GM12801 (cell line): ENCODE data around the gene PDLIM7.

Experiments used
- TF ChIP-seq, protein P1 (sequence below): IDR thresholded peaks from one replicate; pipeline ENCODE4 v1.5.1; 2011; ENCODE audit warnings: control low read depth; ENCODE audit not compliant: insufficient read length; ENCODE audit errors: extremely low read depth

Gene PDLIM7

DNA sequence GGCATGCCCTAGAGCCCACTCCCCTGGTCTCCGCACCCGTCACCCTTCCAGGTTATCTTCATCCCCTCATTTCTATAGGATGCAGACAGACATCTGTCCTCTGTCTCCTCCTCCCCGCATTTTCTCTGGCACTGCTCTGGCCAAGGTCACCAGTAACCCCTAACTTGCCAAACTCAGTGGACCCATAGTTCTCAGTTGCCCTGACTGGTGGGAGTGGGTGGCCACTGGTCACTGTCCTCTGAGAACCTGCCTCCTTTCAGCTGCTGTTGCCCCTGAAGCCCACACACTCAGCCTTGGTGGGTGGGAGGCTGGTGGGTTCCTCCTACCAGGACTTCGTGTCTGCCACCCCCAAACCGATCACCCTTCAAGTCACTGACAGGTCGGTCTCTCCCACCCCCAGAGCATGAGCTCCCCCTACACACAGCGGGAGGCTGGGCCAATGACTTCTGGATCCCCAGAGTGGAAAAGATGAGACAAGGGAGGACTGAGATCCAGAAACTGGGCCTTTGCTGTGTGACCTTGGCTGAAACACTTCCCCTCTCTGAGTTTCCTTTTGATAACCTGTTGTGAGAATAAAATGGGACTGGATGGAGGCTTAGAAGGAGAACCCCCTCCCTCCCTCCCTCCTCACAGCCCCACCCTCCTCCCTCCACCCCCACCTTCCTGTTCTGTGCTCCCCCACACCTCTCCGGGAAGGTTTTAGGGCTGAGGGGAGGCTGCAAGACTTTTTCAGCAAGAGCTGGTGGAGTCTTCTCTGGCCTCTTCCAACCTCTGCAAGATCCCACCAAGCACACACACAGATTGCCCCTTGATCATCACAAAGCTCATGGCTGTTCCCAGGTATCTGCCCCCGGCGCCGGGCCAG is 21.6 kb downstream of the PDLIM7 start:
- TF ChIP-seq, protein P1, sequence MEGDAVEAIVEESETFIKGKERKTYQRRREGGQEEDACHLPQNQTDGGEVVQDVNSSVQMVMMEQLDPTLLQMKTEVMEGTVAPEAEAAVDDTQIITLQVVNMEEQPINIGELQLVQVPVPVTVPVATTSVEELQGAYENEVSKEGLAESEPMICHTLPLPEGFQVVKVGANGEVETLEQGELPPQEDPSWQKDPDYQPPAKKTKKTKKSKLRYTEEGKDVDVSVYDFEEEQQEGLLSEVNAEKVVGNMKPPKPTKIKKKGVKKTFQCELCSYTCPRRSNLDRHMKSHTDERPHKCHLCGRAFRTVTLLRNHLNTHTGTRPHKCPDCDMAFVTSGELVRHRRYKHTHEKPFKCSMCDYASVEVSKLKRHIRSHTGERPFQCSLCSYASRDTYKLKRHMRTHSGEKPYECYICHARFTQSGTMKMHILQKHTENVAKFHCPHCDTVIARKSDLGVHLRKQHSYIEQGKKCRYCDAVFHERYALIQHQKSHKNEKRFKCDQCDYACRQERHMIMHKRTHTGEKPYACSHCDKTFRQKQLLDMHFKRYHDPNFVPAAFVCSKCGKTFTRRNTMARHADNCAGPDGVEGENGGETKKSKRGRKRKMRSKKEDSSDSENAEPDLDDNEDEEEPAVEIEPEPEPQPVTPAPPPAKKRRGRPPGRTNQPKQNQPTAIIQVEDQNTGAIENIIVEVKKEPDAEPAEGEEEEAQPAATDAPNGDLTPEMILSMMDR, result no peak

DNA sequence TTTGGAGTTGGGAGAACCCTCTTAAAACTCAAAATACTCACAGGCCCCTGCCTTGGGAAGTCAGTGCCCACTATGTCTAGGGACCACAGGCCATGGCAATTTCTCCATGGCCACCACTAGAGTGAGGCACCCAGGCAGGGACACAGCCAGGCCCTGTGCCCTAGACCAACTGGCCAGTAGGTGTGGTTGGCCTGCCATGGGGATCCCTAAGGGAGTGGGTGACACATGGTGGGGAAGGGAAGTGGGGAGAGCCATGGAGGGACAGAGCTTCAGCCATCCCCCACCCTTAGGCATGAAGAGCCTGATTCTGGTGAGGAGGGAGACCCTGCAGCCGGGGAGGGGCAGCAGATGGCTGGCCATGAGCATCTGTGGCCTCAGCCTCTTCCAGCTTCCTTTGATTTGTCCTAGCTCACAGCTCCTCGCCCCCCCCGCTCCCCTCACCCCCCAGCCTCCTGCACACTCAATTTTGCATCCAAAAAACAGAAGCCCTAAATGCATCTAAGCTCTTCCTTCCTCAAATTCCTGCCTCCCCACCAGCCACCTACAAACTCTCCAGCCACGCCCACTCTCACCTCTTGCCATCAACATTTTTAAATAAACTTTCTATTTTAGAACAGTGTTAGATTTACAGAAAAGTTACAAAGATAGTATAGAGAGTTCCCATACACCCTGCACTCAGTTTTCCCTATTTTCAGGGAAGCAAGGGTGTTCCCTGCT is 22.4 kb downstream of the PDLIM7 start:
- TF ChIP-seq, protein P1, result no peak

DNA sequence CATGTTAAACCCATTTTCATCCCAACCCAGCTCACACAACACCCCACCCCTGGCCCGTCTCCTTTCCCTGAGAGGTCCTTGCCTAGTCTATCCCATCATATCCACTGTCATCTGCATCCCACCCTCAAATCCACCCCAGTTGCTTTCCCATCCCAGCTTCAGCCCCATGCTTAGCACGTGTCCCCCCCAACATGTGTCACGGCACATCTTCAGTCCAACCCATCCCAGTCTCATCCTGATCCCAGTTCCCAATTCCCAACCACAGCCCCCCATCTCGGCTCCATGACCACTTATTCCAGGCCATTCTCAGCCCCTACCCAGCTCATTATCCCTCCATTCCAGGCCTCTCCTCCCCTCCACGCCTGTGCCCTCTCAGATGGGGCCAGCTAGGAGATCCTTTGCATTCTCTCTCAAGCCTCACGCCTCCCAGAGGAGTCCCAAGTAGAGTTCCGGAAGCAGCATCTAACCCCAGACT is 23.4 kb downstream of the PDLIM7 start:
- TF ChIP-seq, protein P1, result no peak

DNA sequence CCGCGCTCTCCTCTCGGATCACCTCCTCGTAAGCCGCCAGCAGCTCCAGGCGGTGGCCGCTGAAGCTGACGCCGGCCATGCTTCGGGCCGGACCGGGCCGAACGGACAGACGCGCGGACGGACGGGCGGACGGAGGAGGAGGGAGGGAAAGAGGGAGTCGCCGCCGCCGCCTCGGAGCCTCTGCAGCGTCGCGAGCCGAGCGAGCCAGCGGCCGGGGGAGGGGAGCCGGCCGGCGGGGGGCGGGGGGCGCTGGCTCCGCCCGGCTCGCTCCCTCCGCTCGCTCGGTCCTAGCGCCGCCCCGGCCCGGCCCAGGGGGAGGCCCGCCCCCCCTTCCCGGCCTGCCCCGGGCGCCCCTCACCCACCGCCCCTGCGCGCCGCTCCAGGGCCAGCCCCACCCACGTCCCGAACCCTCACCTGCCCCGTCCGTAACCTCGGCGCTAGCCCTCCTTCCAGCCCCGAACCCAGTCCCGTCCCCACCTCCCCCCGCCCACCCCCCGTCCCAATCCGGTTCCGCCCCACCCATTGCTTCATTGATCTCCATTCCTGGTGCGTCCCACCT is 23.9 kb downstream of the PDLIM7 start, which contains the start of gene DBN1:
TSS of gene DBN1 (minus strand) at position 192 of the 559 bp plus-strand sequence. CDS start at position 79, 113 bp downstream.
- TF ChIP-seq, protein P1, result no peak

DNA sequence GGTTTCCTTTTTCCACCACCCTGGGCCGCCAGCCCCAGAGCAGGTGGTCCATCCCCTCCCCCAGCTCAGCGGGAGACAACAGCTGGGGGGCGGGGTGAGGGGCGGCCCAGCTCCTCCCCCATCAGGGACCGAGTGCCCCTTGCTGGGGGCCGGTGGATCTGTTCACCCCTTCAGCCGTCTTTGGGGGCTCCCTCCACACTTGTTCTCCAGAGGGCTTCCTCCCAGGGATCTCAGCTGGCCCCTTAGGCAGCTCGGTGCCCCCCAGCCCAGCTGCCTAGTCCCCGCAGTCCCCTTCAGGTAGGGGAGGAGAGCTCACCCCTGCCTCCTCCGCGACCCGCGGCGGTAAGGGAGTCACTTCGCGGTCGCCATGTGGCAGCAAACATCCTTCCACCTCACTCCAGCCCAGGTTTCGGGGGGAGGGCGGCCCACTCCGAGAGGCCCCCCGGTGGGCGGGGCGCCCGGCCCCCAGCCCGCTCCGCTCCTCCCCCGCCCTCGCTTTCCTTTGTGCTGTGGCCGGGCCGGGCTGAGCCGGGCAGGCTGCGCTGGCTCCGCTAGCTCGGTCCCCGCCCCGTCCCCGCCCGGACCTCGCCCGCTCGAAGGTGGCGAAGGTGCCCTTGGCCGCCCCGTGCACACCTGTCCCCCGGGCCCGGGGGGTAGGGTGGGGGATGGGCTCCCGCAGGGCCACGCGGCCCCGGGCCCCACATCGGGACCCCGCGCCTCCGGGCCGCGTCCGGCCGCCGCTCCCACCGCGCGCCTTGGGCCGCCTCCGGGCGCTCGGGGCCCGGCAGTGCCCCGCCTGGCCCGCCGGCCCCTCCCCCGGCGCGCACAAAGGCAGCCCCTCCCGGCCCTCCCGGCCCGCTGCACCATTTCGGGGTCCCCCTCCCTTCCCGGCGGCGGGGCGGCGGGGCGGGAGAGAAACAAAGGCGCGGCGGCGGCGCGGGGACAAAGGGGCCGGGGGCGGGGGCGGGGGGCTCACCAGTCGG is 24.7 kb downstream of the PDLIM7 start:
- TF ChIP-seq, protein P1, result no peak

DNA sequence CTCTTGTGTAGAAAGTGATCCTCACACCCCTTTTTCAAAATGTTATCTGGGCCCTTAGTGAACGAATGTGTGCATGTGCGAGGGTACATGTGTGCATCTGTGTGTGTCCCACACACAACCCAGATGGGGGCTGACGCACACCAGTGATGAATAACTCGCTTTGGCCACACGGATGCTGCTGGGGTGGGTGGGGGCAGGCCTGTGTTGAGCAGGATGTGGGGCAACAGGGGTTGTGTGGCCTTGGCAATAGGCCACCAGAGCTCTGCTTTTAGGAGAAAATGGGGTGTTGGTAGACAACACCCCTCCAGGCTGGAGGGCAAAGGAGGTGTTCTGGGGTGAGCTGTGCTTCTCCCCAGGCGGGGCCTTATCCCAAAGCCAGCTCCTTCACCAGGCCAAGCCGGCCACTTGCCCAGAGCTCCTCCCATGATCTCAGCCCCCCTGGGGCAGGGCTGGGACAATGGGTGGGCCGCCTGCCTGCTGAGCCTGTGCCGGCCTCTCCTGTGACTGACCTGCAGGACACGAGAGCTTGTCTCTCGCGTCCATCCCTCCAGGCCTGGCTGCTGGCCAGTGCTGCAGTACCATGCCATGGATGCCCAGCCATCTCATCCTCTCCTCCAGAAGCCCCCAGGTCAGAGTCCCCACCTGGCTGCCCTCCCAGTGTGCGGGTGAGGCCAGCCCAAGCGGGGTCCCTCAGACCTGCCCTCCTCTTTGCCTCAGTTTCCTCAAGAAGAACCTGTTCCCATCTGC is 25.6 kb downstream of the PDLIM7 start:
- TF ChIP-seq, protein P1, result no peak
